BLaER1 treated with 17β-estradiol and CSF1 and Interleukin-3, amounts not matched to agents 10 nM and 100 nM (cell line): ENCODE measurements around the gene HAUS3.
A peak's percentile ranks its signal among the peaks of the same experiment; 100 is the strongest.

Source experiments
- H3K27ac ChIP-seq, 11 experiments: shearing (Covaris generic); formaldehyde crosslinking; 2 replicates each; pipeline ENCODE4 v1.8.1; 2022
- H3K27me3 ChIP-seq, 11 experiments: shearing (Covaris generic); formaldehyde crosslinking; 2 replicates each; pipeline ENCODE4 v1.8.1; 2022
- H3K36me3 ChIP-seq, 11 experiments: shearing (Covaris generic); formaldehyde crosslinking; 2 replicates each; pipeline ENCODE4 v1.8.1; 2022
- H3K4me1 ChIP-seq, 10 experiments: shearing (Covaris generic); formaldehyde crosslinking; 2 replicates each; pipeline ENCODE4 v1.8.1; 2022
- H3K4me2 ChIP-seq, 11 experiments: shearing (Covaris generic); formaldehyde crosslinking; 2 replicates each; pipeline ENCODE4 v1.8.1; 2022
- H3K4me3 ChIP-seq, 10 experiments: shearing (Covaris generic); formaldehyde crosslinking; 2 replicates each; pipeline ENCODE4 v1.8.1; 2022
- H3K9ac ChIP-seq, 11 experiments: shearing (Covaris generic); formaldehyde crosslinking; 2 replicates each; pipeline ENCODE4 v1.8.1; 2022
- H3K9me3 ChIP-seq, 11 experiments: shearing (Covaris generic); formaldehyde crosslinking; replicated peaks in 1 of 11; 2 replicates each; pipeline ENCODE4 v1.8.1; 2022
- H4K20me1 ChIP-seq, 11 experiments: shearing (Covaris generic); formaldehyde crosslinking; 2 replicates each; pipeline ENCODE4 v1.8.1; 2022
- Cebpa-rat ChIP-seq, 11 experiments: shearing (Covaris generic); IDR thresholded peaks; 2 replicates each; pipeline ENCODE4 v1.8.1; 2022

The HAUS3 gene

DNA sequence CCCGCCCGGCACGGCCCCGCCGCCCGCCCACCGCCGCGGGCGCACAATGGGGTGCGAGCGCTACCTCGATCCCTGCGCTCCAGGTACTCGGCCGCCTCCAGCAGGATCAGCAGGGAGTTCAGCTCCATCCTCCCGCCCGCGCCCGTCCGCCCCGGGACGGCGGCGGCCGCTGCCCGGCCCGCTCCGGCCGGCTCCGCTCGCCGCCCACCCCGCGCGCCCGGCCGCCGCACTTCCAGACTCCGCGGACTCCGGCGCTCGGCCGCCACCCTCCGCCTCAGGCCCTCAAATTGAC, 19.9 kb upstream of the HAUS3 start, which contains the start of gene MXD4:
Gene MXD4, minus strand, starts transcription at position 257 of the 292 bp plus-strand sequence. Its CDS starts 129 bp downstream, at position 128.
- Histone ChIP-seq H3K4me3 (peak within 1 kb of the TSS; percentile 76 to 99 (median 94)), H3K9me3 (no peaks in the 10 kb centered on the region), H3K9ac (peak within 1 kb of the TSS; percentile 90 to 99 (median 97)), H3K4me1 (peaks cover 50 to 66% (median 63%) of the 10 kb centered on the region in 10 experiments), H4K20me1 (peaks cover 35 to 45% (median 45%) of the 10 kb centered on the region in 11 experiments), H3K27me3 (no peaks in the 10 kb centered on the region), H3K4me2 (peak within 1 kb of the TSS; percentile 96 to 99 (median 98)), H3K27ac (peak within 1 kb of the TSS; percentile 88 to 98 (median 92)), H3K36me3 (peaks cover 0 to 35% (median 14%) of the 10 kb centered on the region in 11 experiments; a peak in 11 of 22 replicates)
- TF ChIP-seq Cebpa-rat (IDR thresholded peaks at IDR 0.05) = no peak

DNA sequence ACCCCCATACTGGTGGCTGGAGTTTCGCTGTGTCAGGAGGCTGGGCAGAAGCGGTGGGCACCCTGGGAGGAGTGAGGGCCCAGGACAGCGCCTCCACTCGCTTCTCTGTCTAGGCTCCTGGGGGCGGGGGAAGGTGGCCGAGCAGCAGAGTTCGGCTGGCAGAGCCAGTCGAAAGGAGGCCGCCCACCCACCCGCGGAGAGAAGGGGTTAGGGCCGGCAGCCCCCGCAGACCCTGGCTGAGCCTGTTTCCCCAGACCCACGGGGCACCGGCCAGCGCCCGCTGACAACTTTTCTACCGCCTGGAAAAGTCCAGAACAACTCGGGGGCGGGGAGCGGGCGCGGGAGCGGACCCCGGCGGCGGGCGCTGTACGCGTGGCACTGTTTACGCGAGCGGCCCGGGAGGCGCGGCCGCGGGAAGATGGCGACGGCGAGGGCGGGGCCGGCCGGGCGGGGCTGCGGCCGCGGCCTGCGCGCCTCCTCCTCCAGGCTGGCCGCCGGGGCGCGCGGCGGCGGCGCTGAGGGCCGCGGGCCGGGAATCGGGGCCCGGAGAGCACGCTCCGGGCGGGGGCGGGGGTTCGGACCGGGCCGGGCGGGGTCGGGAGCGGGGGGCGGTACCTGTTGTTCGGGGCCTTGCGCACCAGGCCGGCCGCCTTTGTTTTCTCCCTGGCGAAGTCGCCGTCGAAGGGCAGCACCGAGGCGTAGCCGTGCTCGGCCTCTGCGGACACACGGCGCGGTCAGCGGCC, 19.4 kb upstream of the HAUS3 start:
- peak overlapping the region; percentile 88 to 98 (median 91) for H3K27ac ChIP-seq
- TF ChIP-seq Cebpa-rat (IDR thresholded peaks at IDR 0.05) = no peak

DNA sequence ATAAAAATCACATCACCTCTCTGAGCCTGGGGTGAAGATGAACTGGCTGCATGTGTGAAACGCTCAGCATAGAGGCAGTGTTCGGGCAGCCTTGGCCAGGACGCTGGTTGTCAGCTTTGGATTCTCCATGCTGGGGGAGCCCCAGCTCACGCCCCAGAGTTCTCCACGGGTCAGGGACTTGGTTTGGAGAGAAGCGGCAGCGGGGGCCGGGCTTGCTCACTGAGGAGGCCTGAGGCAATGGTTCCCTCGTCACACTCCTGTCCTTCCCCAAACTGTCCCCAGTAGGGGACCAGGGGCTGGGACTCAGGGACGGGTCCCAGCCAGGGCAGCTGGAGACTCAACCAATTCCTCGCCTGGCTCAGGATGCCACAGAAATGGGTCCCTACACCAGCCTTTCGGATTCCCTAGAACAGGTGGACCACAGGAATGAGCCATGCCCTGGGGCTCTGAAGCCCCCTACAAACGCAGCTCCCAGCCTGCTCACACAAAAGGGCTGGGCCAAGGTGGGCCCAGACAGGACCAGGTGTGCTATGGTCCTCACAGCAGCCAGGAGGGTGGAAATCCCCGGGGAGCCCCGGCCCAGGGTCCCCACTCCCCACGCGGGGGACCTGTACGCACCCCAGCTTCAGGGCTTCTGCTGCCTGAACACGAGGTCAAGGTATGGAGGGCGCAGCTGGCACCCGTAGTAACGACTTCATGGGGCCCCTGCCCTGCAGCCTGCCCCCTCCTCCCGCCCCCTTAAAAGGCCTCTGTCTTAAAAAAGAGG, 18.6 kb upstream of the HAUS3 start:
- peak overlapping the region; percentile 90 to 99 (median 97) for H3K9ac ChIP-seq
- TF ChIP-seq Cebpa-rat (IDR thresholded peaks at IDR 0.05) = no peak
- H3K36me3 ChIP-seq = peaks cover 0 to 48% (median 20%) of the 10 kb centered on the region in 11 experiments; a peak in 13 of 22 replicates
- H4K20me1 ChIP-seq = peaks cover 45 to 58% (median 58%) of the 10 kb centered on the region in 11 experiments
- H3K27ac ChIP-seq = peak overlapping the region in 10 of 11 experiments; percentile 88 to 98 (median 92); a peak in 18 of 22 replicates
- H3K27me3 ChIP-seq = no peaks in the 10 kb centered on the region
- peaks cover 63 to 78% (median 74%) of the 10 kb centered on the region in 10 experiments for H3K4me1 ChIP-seq
- H3K9me3 ChIP-seq = no peaks in the 10 kb centered on the region
- peak overlapping the region; percentile 92 to 99 (median 98) for H3K4me2 ChIP-seq
- H3K4me3 ChIP-seq = peak overlapping the region; percentile 76 to 99 (median 94)

More for the DNA sequence above, 19.4 kb upstream of the HAUS3 start:
- H3K9ac ChIP-seq = peak overlapping the region; percentile 90 to 99 (median 97)
- H4K20me1 ChIP-seq = peaks cover 37 to 51% (median 50%) of the 10 kb centered on the region in 11 experiments
- H3K4me3 ChIP-seq = peak overlapping the region; percentile 76 to 99 (median 94)
- H3K9me3 ChIP-seq = no peaks in the 10 kb centered on the region
- peaks cover 0 to 40% (median 14%) of the 10 kb centered on the region in 11 experiments; a peak in 11 of 22 replicates for H3K36me3 ChIP-seq
- peaks cover 55 to 71% (median 68%) of the 10 kb centered on the region in 10 experiments for H3K4me1 ChIP-seq
- peak overlapping the region; percentile 92 to 99 (median 98) for H3K4me2 ChIP-seq
- H3K27me3 ChIP-seq = no peaks in the 10 kb centered on the region

- peaks cover 5 to 55% (median 26%) of the 10 kb centered on the region in 11 experiments; a peak in 19 of 22 replicates for H3K36me3 ChIP-seq
- H3K4me3 ChIP-seq = peak overlapping the region in 7 of 10 experiments; percentile 76 to 99 (median 93); a peak in 10 of 20 replicates
- H3K4me1 ChIP-seq = peaks cover 64 to 78% (median 74%) of the 10 kb centered on the region in 10 experiments
- H4K20me1 ChIP-seq = peaks cover 52 to 66% (median 66%) of the 10 kb centered on the region in 11 experiments
- no peaks in the 10 kb centered on the region for H3K9me3 ChIP-seq
- no peaks in the 10 kb centered on the region for H3K27me3 ChIP-seq
- H3K27ac ChIP-seq = peak overlapping the region in 1 of 11 experiments; percentile 10; a peak in 1 of 22 replicates
- TF ChIP-seq Cebpa-rat (IDR thresholded peaks at IDR 0.05) = no peak
- peak overlapping the region; percentile 92 to 99 (median 98) for H3K4me2 ChIP-seq
- H3K9ac ChIP-seq = peak overlapping the region; percentile 90 to 99 (median 97); a peak in 21 of 22 replicates
Measured at GRCh38 chr4:2259541-2260343, 17.8 kb upstream of the HAUS3 start.

DNA sequence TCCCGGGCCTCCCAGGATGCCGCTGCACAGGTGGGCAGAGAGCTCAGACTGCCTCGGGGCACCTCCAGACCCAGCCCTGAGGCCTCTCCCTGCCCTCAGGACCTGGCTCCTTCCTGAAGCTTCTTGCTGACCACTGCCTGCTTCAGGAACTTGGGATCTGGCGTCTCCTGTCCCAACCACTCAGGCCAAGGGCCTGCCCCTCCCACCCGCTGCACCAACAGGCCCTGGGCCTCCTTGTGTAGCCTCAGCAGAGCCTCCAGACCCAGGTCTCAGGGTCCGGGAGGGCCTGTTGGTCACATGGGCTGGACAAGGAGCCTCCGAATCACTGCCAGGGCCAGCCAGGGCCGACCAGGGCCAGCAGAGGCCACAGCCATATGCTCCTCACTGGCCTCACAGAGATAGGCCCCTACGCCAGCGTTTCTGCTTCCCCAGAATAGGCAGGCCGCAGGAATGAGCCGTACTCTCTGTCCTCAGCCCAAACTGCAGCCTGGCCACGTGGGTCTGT, 17.2 kb upstream of the HAUS3 start:
- Histone ChIP-seq H3K27ac (0 out of 22 replicates have a peak overlapping the region, but pooled peaks of 1 of the 11 experiments have one; percentile 10), H3K27me3 (no peaks in the 10 kb centered on the region), H3K9ac (peak overlapping the region in 10 of 11 experiments; percentile 27 to 99 (median 97); a peak in 12 of 22 replicates), H3K4me1 (peaks cover 63 to 72% (median 68%) of the 10 kb centered on the region in 10 experiments), H3K36me3 (peaks cover 9 to 62% (median 32%) of the 10 kb centered on the region in 11 experiments; a peak in 20 of 22 replicates), H3K9me3 (no peaks in the 10 kb centered on the region), H3K4me3 (no peak overlapping the region), H3K4me2 (peak overlapping the region in 8 of 11 experiments; percentile 92 to 99 (median 97); a peak in 12 of 22 replicates), H4K20me1 (peaks cover 59 to 72% (median 72%) of the 10 kb centered on the region in 11 experiments)
- TF ChIP-seq Cebpa-rat (IDR thresholded peaks at IDR 0.05) = no peak

GRCh38 chr4:2258091-2259035, 16.4 kb upstream of the HAUS3 start:
- Histone ChIP-seq H3K27ac (no peak overlapping the region; a peak in 1 of 22 replicates), H3K4me2 (peak overlapping the region in 10 of 11 experiments; percentile 57 to 98 (median 78); a peak in 13 of 22 replicates), H3K9me3 (no peaks in the 10 kb centered on the region), H3K4me3 (no peak overlapping the region), H3K27me3 (no peaks in the 10 kb centered on the region), H3K9ac (peak overlapping the region in 8 of 11 experiments; percentile 39 to 97 (median 95); a peak in 13 of 22 replicates), H3K4me1 (peaks cover 56 to 64% (median 61%) of the 10 kb centered on the region in 10 experiments), H3K36me3 (peaks cover 15 to 69% (median 40%) of the 10 kb centered on the region in 11 experiments; a peak in 21 of 22 replicates), H4K20me1 (peaks cover 66 to 80% (median 79%) of the 10 kb centered on the region in 11 experiments)
- TF ChIP-seq Cebpa-rat (IDR thresholded peaks at IDR 0.05) = no peak
